H9 (cell line): Measurements from ENCODE around the gene ARRB1. TPM values are rescaled to one million over a fixed set of nuclear protein-coding genes. Genes with fewer than 3 reads are reported as not detected.

Experiments used
- DNase-seq: peaks from one replicate; pipeline ENCODE4 v3.0.0-alpha.2; 2017
- H2AFZ ChIP-seq: one replicate; pipeline ENCODE4 v1.6.1; 2013; ENCODE audit warnings: mild to moderate bottlenecking, low read length, control low read depth, moderate library complexity
- H2AK5ac ChIP-seq: 2 replicates; pipeline ENCODE4 v1.6.1; 2013; ENCODE audit warnings: low read length, control low read depth, mixed read lengths; ENCODE audit not compliant: insufficient read length
- H2BK120ac ChIP-seq: one replicate; pipeline ENCODE4 v1.6.1; 2013; ENCODE audit warnings: low read depth, mild to moderate bottlenecking, low read length, control low read depth, inconsistent platforms; ENCODE audit not compliant: poor library complexity, severe bottlenecking
- H2BK12ac ChIP-seq: 2 replicates; pipeline ENCODE4 v1.6.1; 2013; ENCODE audit warnings: low read length, control low read depth, mixed read lengths, low read depth; ENCODE audit not compliant: insufficient read length
- H2BK15ac ChIP-seq: 2 replicates; pipeline ENCODE4 v1.6.1; 2013; ENCODE audit warnings: low read depth, low read length, control low read depth
- H2BK20ac ChIP-seq: one replicate; pipeline ENCODE4 v1.6.1; 2013; ENCODE audit warnings: low read depth, mild to moderate bottlenecking, low read length, control low read depth, inconsistent platforms; ENCODE audit not compliant: poor library complexity, severe bottlenecking
- H2BK5ac ChIP-seq: 2 replicates; pipeline ENCODE4 v1.6.1; 2013; ENCODE audit warnings: low read length, control low read depth, mixed read lengths; ENCODE audit not compliant: insufficient read length
- H3K14ac ChIP-seq: 2 replicates; pipeline ENCODE4 v1.6.1; 2013; ENCODE audit warnings: low read length, control low read depth; ENCODE audit not compliant: insufficient read depth
- H3K18ac ChIP-seq: 2 replicates; pipeline ENCODE4 v1.6.1; 2013; ENCODE audit warnings: low read depth, mild to moderate bottlenecking, mixed read lengths, low read length, control low read depth; ENCODE audit not compliant: insufficient read length
- H3K23ac ChIP-seq: 2 replicates; pipeline ENCODE4 v1.6.1; 2013; ENCODE audit warnings: low read length, control low read depth, mixed read lengths, low read depth; ENCODE audit not compliant: insufficient read length
- H3K23me2 ChIP-seq: 2 replicates; pipeline ENCODE4 v1.6.1; 2013; ENCODE audit warnings: low read depth, mild to moderate bottlenecking, mixed read lengths, low read length, control low read depth; ENCODE audit not compliant: insufficient read length, poor library complexity, severe bottlenecking
- H3K27ac ChIP-seq: 2 replicates; pipeline ENCODE4 v1.5.1; 2013; ENCODE audit warnings: low read length, control low read depth, mixed read lengths, low read depth; ENCODE audit not compliant: insufficient read length
- H3K27me3 ChIP-seq: 2 replicates; pipeline ENCODE4 v1.6.1; 2013; ENCODE audit warnings: low read length, control low read depth, inconsistent platforms; ENCODE audit not compliant: insufficient read depth
- H3K4ac ChIP-seq: 2 replicates; pipeline ENCODE4 v1.6.1; 2013; ENCODE audit warnings: low read depth, mild to moderate bottlenecking, control low read depth, inconsistent platforms, low read length, moderate library complexity
- H3K4me1 ChIP-seq: 2 replicates; pipeline ENCODE4 v1.6.1; 2013; ENCODE audit warnings: low read length, control low read depth, inconsistent platforms; ENCODE audit not compliant: insufficient read depth
- H3K4me2 ChIP-seq: 2 replicates; pipeline ENCODE4 v1.6.1; 2013; ENCODE audit warnings: low read length, control low read depth, mixed read lengths; ENCODE audit not compliant: insufficient read length, insufficient read depth
- H3K56ac ChIP-seq: 2 replicates; pipeline ENCODE4 v1.6.1; 2013; ENCODE audit warnings: low read depth, mild to moderate bottlenecking, mixed read lengths, low read length, control low read depth; ENCODE audit not compliant: insufficient read length
- H3K79me1 ChIP-seq: 2 replicates; pipeline ENCODE4 v1.6.1; 2013; ENCODE audit warnings: low read depth, mild to moderate bottlenecking, moderate library complexity, low read length, control low read depth, inconsistent platforms; ENCODE audit not compliant: insufficient read depth, poor library complexity, severe bottlenecking
- H3K79me2 ChIP-seq: 2 replicates; pipeline ENCODE4 v1.6.1; 2013; ENCODE audit warnings: low read length, control low read depth, inconsistent platforms; ENCODE audit not compliant: insufficient read depth
- H3K9ac ChIP-seq: 2 replicates; pipeline ENCODE4 v1.6.1; 2013; ENCODE audit warnings: low read length, control low read depth, mixed read lengths; ENCODE audit not compliant: insufficient read length; ENCODE audit errors: extremely low read depth
- H3K9me3 ChIP-seq: one replicate; pipeline ENCODE4 v1.6.1; 2013; ENCODE audit warnings: low read depth, low read length, inconsistent platforms; ENCODE audit not compliant: control insufficient read depth
- H3T11ph ChIP-seq: one replicate; pipeline ENCODE4 v1.6.1; 2013; ENCODE audit warnings: mild to moderate bottlenecking, low read length, control low read depth, inconsistent platforms
- H4K20me1 ChIP-seq: one replicate; pipeline ENCODE4 v1.6.1; 2013; ENCODE audit not compliant: control insufficient read depth, insufficient read length, insufficient read depth
- H4K5ac ChIP-seq: 2 replicates; pipeline ENCODE4 v1.6.1; 2013; ENCODE audit warnings: low read depth, mild to moderate bottlenecking, mixed read lengths, low read length, control low read depth; ENCODE audit not compliant: insufficient read length
- H4K8ac ChIP-seq: replicated peaks from 2 replicates; pipeline ENCODE4 v1.6.1; 2013; ENCODE audit warnings: low read length, control low read depth, mixed read lengths, low read depth; ENCODE audit not compliant: insufficient read length
- H4K91ac ChIP-seq: 2 replicates; pipeline ENCODE4 v1.6.1; 2013; ENCODE audit warnings: low read depth, mild to moderate bottlenecking, moderate library complexity, mixed read lengths, low read length, control low read depth; ENCODE audit not compliant: insufficient read length
- H3K27ac Mint-ChIP-seq, 3 experiments: 2 replicates in 2 of 3; 3 replicates in 1 of 3; pipeline ENCODE4 v1.8.0; 2020 to 2021; ENCODE audit warnings: mixed read lengths in 3 of 3, mild to moderate bottlenecking in 1 of 3, moderate library complexity in 1 of 3
- H3K27me3 Mint-ChIP-seq: 2 replicates; pipeline ENCODE4 v1.8.0; 2021; ENCODE audit warnings: low read depth, mild to moderate bottlenecking, moderate library complexity, mixed read lengths
- H3K36me3 Mint-ChIP-seq, 3 experiments: 2 replicates in 2 of 3; 3 replicates in 1 of 3; pipeline ENCODE4 v1.8.0; 2020 to 2021; ENCODE audit warnings: low read depth in 3 of 3, mixed read lengths in 3 of 3; ENCODE audit not compliant: insufficient read depth in 1 of 3
- H3K4me1 Mint-ChIP-seq, 2 experiments: 2 replicates each; pipeline ENCODE4 v1.8.0; 2020; ENCODE audit warnings: mixed read lengths in 2 of 2
- H3K4me3 Mint-ChIP-seq, 2 experiments: 2 replicates in 1 of 2; 3 replicates in 1 of 2; pipeline ENCODE4 v1.8.0; 2020 to 2021; ENCODE audit warnings: mild to moderate bottlenecking in 2 of 2, mixed read lengths in 2 of 2, moderate library complexity in 1 of 2
- H3K9me3 Mint-ChIP-seq, 2 experiments: 2 replicates in 1 of 2; 3 replicates in 1 of 2; pipeline ENCODE4 v1.8.0; 2020; ENCODE audit warnings: mild to moderate bottlenecking in 2 of 2, mixed read lengths in 2 of 2, moderate library complexity in 1 of 2
- WGBS: extraction: QIAGEN DNeasy Blood & Tissue Kit; methylation state at CpG from one replicate; pipeline ENCODE4 v1.1.7; 2013; ENCODE audit warnings: missing lambda C conversion rate, low lambda C conversion rate, mixed read lengths; ENCODE audit not compliant: insufficient read length; ENCODE audit errors: extremely low coverage; 5-methylcytosine and 5-hydroxymethylcytosine counted together
- total RNA-seq: library from RNA; stranded (reverse); gene quantifications from 2 replicates; pipeline ENCODE4 v1.2.1, GENCODE V29; 2021
- TF ChIP-seq, protein P1 (sequence below): fragments of 200-600 bp; sonication (generic); conservative IDR thresholded peaks from 3 replicates; pipeline ENCODE4 v1.8.0; 2021; ENCODE audit warnings: antibody characterized with exemption, mild to moderate bottlenecking

Gene ARRB1
- total RNA-seq, 1 experiment from 2014 or later = 20.6 TPM

- no peak overlapping the region for H2AFZ ChIP-seq
- no peak overlapping the region for H4K91ac ChIP-seq
- no peak overlapping the region for H2AK5ac ChIP-seq
- WGBS = no CpG with 5 or more reads among the region's 7 CpGs
- H3K9ac ChIP-seq = no peak overlapping the region
- H3K56ac ChIP-seq = no peak overlapping the region
- H3K9me3 ChIP-seq = no peaks in the 10 kb centered on the region
- no peak overlapping the region for H3K4me2 ChIP-seq
- H3K4me1 ChIP-seq = no peaks in the 10 kb centered on the region; the same call in 1 of the 2 replicates
- TF ChIP-seq, protein P1, sequence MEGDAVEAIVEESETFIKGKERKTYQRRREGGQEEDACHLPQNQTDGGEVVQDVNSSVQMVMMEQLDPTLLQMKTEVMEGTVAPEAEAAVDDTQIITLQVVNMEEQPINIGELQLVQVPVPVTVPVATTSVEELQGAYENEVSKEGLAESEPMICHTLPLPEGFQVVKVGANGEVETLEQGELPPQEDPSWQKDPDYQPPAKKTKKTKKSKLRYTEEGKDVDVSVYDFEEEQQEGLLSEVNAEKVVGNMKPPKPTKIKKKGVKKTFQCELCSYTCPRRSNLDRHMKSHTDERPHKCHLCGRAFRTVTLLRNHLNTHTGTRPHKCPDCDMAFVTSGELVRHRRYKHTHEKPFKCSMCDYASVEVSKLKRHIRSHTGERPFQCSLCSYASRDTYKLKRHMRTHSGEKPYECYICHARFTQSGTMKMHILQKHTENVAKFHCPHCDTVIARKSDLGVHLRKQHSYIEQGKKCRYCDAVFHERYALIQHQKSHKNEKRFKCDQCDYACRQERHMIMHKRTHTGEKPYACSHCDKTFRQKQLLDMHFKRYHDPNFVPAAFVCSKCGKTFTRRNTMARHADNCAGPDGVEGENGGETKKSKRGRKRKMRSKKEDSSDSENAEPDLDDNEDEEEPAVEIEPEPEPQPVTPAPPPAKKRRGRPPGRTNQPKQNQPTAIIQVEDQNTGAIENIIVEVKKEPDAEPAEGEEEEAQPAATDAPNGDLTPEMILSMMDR = no peak
- H3K36me3 Mint-ChIP-seq = peaks cover 0 to 5% (median 0%) of the 10 kb centered on the region in 3 experiments; a peak in 2 of 7 replicates
- no peak overlapping the region for H2BK20ac ChIP-seq
- no peak overlapping the region for H3K27ac ChIP-seq
- peaks cover 3% of the 10 kb centered on the region for H4K20me1 ChIP-seq
- H3K9me3 Mint-ChIP-seq = peaks cover 0 to 4% of the 10 kb centered on the region in 2 experiments; a peak in 3 of 5 replicates
- H4K5ac ChIP-seq = no peak overlapping the region
- H3T11ph ChIP-seq = no peak overlapping the region
- no peak overlapping the region for H2BK5ac ChIP-seq
- H2BK12ac ChIP-seq = no peak overlapping the region
- no peak overlapping the region for H3K18ac ChIP-seq
- H3K27me3 ChIP-seq = no peaks in the 10 kb centered on the region
- peaks cover 15 to 16% of the 10 kb centered on the region in 2 experiments for H3K4me1 Mint-ChIP-seq
- no peak overlapping the region for H4K8ac ChIP-seq
- H3K79me1 ChIP-seq = no peaks in the 10 kb centered on the region
- H3K4ac ChIP-seq = no peak overlapping the region
- H3K27ac Mint-ChIP-seq = 0 out of 7 replicates have a peak overlapping the region, but pooled peaks of 1 of the 3 experiments have one; percentile 34
- H2BK15ac ChIP-seq = no peak overlapping the region
- no peaks in the 10 kb centered on the region for H3K27me3 Mint-ChIP-seq
- H3K14ac ChIP-seq = no peak overlapping the region
- H3K4me3 Mint-ChIP-seq = no peak overlapping the region
- no peak for DNase-seq
- H3K79me2 ChIP-seq = no peaks in the 10 kb centered on the region
- no peak overlapping the region for H2BK120ac ChIP-seq
- no peak overlapping the region for H3K23ac ChIP-seq
- no peaks in the 10 kb centered on the region for H3K23me2 ChIP-seq
These were observed 43.3 kb downstream of the ARRB1 start for GRCh38 chr11:75308116-75308515.
